Endodermal cell (in vitro differentiated cells): ENCODE measurements around the gene RCAN3. TPM values are rescaled to one million over a fixed set of nuclear protein-coding genes. Genes with fewer than 3 reads are reported as not detected.

Source experiments
- DNase-seq: peaks from one replicate; pipeline ENCODE4 v3.0.0-alpha.2; 2017
- H3K27ac ChIP-seq: 2 replicates; pipeline ENCODE4 v1.5.1; 2013; ENCODE audit warnings: mild to moderate bottlenecking, low read depth, low read length, moderate library complexity
- H3K27me3 ChIP-seq: 2 replicates; pipeline ENCODE4 v1.6.1; 2013; ENCODE audit warnings: mild to moderate bottlenecking, low read length, moderate library complexity; ENCODE audit not compliant: insufficient read depth, control insufficient read depth, poor library complexity, severe bottlenecking
- H3K36me3 ChIP-seq: 2 replicates; pipeline ENCODE4 v1.7.0; 2013; ENCODE audit warnings: mild to moderate bottlenecking, low read length, moderate library complexity; ENCODE audit not compliant: control insufficient read depth, insufficient read depth
- H3K4me1 ChIP-seq: one replicate; pipeline ENCODE4 v1.7.0; 2013; ENCODE audit warnings: low read length; ENCODE audit not compliant: control insufficient read depth, insufficient read depth
- H3K4me3 ChIP-seq: 2 replicates; pipeline ENCODE4 v1.5.1; 2013; ENCODE audit warnings: mild to moderate bottlenecking, low read length, moderate library complexity
- H3K9ac ChIP-seq: 2 replicates; pipeline ENCODE4 v1.6.1; 2013; ENCODE audit warnings: mild to moderate bottlenecking, low read length, moderate library complexity; ENCODE audit not compliant: poor library complexity, severe bottlenecking; ENCODE audit errors: extremely low read depth
- H3K9me3 ChIP-seq: 2 replicates; pipeline ENCODE4 v1.6.1; 2013; ENCODE audit warnings: mild to moderate bottlenecking, low read length, moderate library complexity; ENCODE audit not compliant: control insufficient read depth
- H3K27ac Mint-ChIP-seq: 2 replicates; pipeline ENCODE4 v1.8.0; 2020; ENCODE audit warnings: mixed read lengths
- H3K27me3 Mint-ChIP-seq: 2 replicates; pipeline ENCODE4 v1.8.0; 2021; ENCODE audit warnings: mild to moderate bottlenecking, mixed read lengths; ENCODE audit not compliant: insufficient read depth
- H3K36me3 Mint-ChIP-seq: 2 replicates; pipeline ENCODE4 v1.8.0; 2020; ENCODE audit warnings: low read depth, mixed read lengths
- H3K4me1 Mint-ChIP-seq: 2 replicates; pipeline ENCODE4 v1.8.0; 2020; ENCODE audit warnings: mixed read lengths
- H3K4me3 Mint-ChIP-seq: 2 replicates; pipeline ENCODE4 v1.8.0; 2020; ENCODE audit warnings: mild to moderate bottlenecking, moderate library complexity, mixed read lengths
- H3K9me3 Mint-ChIP-seq: 2 replicates; pipeline ENCODE4 v1.8.0; 2020; ENCODE audit warnings: mild to moderate bottlenecking, mixed read lengths
- WGBS, 2 experiments: methylation state at CpG; one replicate each; pipeline versions ENCODE4 v1.1.5 to v1.1.7; 2013; ENCODE audit warnings: missing lambda C conversion rate in 2 of 2, mixed read lengths in 1 of 2; ENCODE audit not compliant: insufficient coverage in 1 of 2, insufficient read length in 1 of 2; 5-methylcytosine and 5-hydroxymethylcytosine counted together
- total RNA-seq, 2 donors: library from RNA; stranded (reverse); fragmentation: NEBNext Ultra II Directional in 1 of 2; extraction: Animal tissue kit (Norgen Biotek cat#: 25700) in 1 of 2; gene quantifications; 2 replicates in 1 of 2; 3 replicates in 1 of 2; pipeline ENCODE4 v1.2.1, GENCODE V29; 2021
- TF ChIP-seq, protein P1 (sequence below): fragments of 200-600 bp; sonication (generic); conservative IDR thresholded peaks from 2 replicates; pipeline ENCODE4 v1.5.0; 2021; ENCODE audit warnings: antibody characterized with exemption, mild to moderate bottlenecking

RCAN3 gene
- total RNA-seq, 2 donors from 2014 or later, result 31.9 to 36.8 TPM

DNA sequence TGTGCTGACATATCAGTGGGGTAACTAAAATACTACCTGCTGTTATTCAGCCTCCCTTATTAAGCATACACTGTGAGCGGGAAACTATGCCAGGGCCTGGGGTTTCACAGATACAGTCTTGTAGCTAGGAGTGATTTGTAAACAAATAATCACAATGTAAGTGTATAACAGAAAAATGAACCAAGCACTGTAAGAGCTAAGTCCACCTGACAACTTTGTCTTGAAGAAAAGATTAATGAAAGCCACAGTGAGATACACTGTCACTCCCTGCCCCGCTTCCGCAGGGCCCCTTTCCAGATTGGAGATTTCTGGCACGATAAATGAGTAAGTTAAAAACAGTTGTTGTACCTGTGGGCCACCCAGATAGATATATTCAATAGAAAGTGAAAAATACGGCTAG, 4.8 kb downstream of the RCAN3 start:
- TF ChIP-seq, protein P1, sequence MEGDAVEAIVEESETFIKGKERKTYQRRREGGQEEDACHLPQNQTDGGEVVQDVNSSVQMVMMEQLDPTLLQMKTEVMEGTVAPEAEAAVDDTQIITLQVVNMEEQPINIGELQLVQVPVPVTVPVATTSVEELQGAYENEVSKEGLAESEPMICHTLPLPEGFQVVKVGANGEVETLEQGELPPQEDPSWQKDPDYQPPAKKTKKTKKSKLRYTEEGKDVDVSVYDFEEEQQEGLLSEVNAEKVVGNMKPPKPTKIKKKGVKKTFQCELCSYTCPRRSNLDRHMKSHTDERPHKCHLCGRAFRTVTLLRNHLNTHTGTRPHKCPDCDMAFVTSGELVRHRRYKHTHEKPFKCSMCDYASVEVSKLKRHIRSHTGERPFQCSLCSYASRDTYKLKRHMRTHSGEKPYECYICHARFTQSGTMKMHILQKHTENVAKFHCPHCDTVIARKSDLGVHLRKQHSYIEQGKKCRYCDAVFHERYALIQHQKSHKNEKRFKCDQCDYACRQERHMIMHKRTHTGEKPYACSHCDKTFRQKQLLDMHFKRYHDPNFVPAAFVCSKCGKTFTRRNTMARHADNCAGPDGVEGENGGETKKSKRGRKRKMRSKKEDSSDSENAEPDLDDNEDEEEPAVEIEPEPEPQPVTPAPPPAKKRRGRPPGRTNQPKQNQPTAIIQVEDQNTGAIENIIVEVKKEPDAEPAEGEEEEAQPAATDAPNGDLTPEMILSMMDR, result no peak
- peak overlapping the region; percentile 67 for H3K4me3 ChIP-seq
- H3K27ac ChIP-seq, result no peak overlapping the region
- no peaks in the 10 kb centered on the region for H3K27me3 ChIP-seq
- peaks cover 8% of the 10 kb centered on the region for H3K9me3 ChIP-seq
- peaks cover 16% of the 10 kb centered on the region for H3K36me3 Mint-ChIP-seq
- no peak overlapping the region for H3K4me3 Mint-ChIP-seq
- no peaks in the 10 kb centered on the region for H3K9me3 Mint-ChIP-seq
- peak overlapping the region; percentile 42 for H3K9ac ChIP-seq
- H3K36me3 ChIP-seq, result peaks cover 13% of the 10 kb centered on the region
- H3K4me1 Mint-ChIP-seq, result peaks cover 60% of the 10 kb centered on the region
- WGBS, 2 experiments, result 89 to 91% methylated on average over 4 to 5 of the region's 5 CpGs
- peaks cover 20% of the 10 kb centered on the region for H3K4me1 ChIP-seq
- H3K27me3 Mint-ChIP-seq, result no peaks in the 10 kb centered on the region
- no peak for DNase-seq
- H3K27ac Mint-ChIP-seq, result peak overlapping the region; percentile 88

DNA sequence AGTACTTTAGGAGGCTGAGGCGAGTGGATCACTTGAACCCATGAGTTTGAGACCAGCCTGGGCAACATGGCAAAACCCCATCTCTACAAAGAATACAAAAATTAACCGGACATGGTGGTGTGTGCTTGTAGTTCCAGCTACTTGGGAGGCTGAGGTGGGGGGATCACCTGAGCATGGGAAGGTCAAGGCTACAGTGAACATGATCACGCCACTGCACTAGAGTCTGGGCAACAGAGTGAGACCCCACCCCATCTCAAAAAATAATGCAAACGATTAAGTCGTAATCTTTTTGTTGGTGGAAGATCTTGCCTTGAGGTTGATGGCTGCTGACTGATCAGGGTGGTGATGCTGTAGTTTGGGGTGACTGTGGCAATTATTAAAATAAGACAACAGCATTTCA, 6.3 kb downstream of the RCAN3 start:
- Histone ChIP-seq H3K9me3 (peaks cover 8% of the 10 kb centered on the region), H3K4me3 (peak overlapping the region; percentile 39), H3K27me3 (no peaks in the 10 kb centered on the region), H3K9ac (peak overlapping the region; percentile 0), H3K36me3 (peaks cover 13% of the 10 kb centered on the region), H3K27ac (no peak overlapping the region), H3K4me1 (peaks cover 20% of the 10 kb centered on the region)
- no peak for DNase-seq
- 87 to 100% methylated on average over 4 to 5 of the region's 5 CpGs for WGBS, 2 experiments
- no peaks in the 10 kb centered on the region for H3K27me3 Mint-ChIP-seq
- peaks cover 58% of the 10 kb centered on the region for H3K4me1 Mint-ChIP-seq
- TF ChIP-seq, protein P1, result no peak
- H3K9me3 Mint-ChIP-seq, result no peaks in the 10 kb centered on the region
- H3K27ac Mint-ChIP-seq, result peak overlapping the region; percentile 5
- no peak overlapping the region for H3K4me3 Mint-ChIP-seq
- peaks cover 16% of the 10 kb centered on the region for H3K36me3 Mint-ChIP-seq

DNA sequence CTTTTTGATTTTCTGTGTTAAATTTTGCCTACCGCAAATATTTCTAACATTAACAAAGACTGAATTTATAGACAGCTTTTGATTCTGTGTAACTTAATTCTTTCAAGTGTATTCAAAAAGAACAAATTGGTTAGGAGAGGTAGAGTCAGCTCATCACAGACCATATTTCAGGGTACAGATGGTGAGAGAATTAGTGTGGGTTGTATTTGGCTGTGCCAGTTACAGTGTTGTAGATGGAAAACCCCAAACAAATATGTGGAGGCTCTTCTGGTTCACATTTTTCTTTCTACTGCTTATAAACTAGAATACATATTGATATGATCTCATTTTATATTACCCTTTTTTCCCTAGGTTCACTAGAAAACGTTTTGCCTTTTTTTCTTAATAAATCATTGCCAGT, 11.1 kb downstream of the RCAN3 start:
- DNase-seq, result no peak
- H3K27me3 ChIP-seq, result no peaks in the 10 kb centered on the region
- no peak overlapping the region for H3K4me3 ChIP-seq
- H3K4me3 Mint-ChIP-seq, result no peak overlapping the region
- peaks cover 34% of the 10 kb centered on the region for H3K36me3 ChIP-seq
- H3K9me3 Mint-ChIP-seq, result no peaks in the 10 kb centered on the region
- no peak overlapping the region for H3K9ac ChIP-seq
- peaks cover 41% of the 10 kb centered on the region for H3K36me3 Mint-ChIP-seq
- H3K4me1 ChIP-seq, result peaks cover 15% of the 10 kb centered on the region
- TF ChIP-seq, protein P1, result no peak
- 80 to 87% methylated on average over 1 to 2 of the region's 2 CpGs for WGBS, 2 experiments
- H3K4me1 Mint-ChIP-seq, result peaks cover 18% of the 10 kb centered on the region
- H3K27ac ChIP-seq, result no peak overlapping the region
- H3K9me3 ChIP-seq, result peaks cover 8% of the 10 kb centered on the region
- H3K27ac Mint-ChIP-seq, result no peak overlapping the region
- H3K27me3 Mint-ChIP-seq, result no peaks in the 10 kb centered on the region
